ENCODE results near the gene GALNT18. TPM values are rescaled to one million over a fixed set of nuclear protein-coding genes. Genes with fewer than 3 reads are reported as not detected.

GALNT18 gene
- total RNA-seq, 1 donor from 2014 or later: 76.9 TPM

- DNase-seq: no peak
- Mint-ChIP-seq H3K4me3 (ENCODE audit: unreplicated experiment) (peak overlapping the region; percentile 5), H3K9me3 (ENCODE audit: unreplicated experiment) (peaks cover 5% of the 10 kb centered on the region), H3K36me3 (ENCODE audit: unreplicated experiment) (no peaks in the 10 kb centered on the region), H3K4me1 (ENCODE audit: low read depth, unreplicated experiment) (peaks cover 66% of the 10 kb centered on the region), H3K27ac (ENCODE audit: unreplicated experiment) (no peak overlapping the region), H3K27me3 (ENCODE audit: unreplicated experiment) (peaks cover 12% of the 10 kb centered on the region)
- TF ChIP-seq, protein P1, sequence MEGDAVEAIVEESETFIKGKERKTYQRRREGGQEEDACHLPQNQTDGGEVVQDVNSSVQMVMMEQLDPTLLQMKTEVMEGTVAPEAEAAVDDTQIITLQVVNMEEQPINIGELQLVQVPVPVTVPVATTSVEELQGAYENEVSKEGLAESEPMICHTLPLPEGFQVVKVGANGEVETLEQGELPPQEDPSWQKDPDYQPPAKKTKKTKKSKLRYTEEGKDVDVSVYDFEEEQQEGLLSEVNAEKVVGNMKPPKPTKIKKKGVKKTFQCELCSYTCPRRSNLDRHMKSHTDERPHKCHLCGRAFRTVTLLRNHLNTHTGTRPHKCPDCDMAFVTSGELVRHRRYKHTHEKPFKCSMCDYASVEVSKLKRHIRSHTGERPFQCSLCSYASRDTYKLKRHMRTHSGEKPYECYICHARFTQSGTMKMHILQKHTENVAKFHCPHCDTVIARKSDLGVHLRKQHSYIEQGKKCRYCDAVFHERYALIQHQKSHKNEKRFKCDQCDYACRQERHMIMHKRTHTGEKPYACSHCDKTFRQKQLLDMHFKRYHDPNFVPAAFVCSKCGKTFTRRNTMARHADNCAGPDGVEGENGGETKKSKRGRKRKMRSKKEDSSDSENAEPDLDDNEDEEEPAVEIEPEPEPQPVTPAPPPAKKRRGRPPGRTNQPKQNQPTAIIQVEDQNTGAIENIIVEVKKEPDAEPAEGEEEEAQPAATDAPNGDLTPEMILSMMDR (IDR thresholded peaks at IDR 0.05; ENCODE audit: partially characterized antibody, unreplicated experiment): no peak
These were observed 102.6 kb downstream of the GALNT18 start for GRCh38 chr11:11519184-11519583.

- TF ChIP-seq, protein P1 (IDR thresholded peaks at IDR 0.05; ENCODE audit: partially characterized antibody, unreplicated experiment): no peak
- Mint-ChIP-seq H3K36me3 (ENCODE audit: unreplicated experiment) (no peaks in the 10 kb centered on the region), H3K27ac (ENCODE audit: unreplicated experiment) (no peak overlapping the region), H3K9me3 (ENCODE audit: unreplicated experiment) (peaks cover 12% of the 10 kb centered on the region), H3K4me1 (ENCODE audit: low read depth, unreplicated experiment) (peaks cover 74% of the 10 kb centered on the region), H3K4me3 (ENCODE audit: unreplicated experiment) (no peak overlapping the region), H3K27me3 (ENCODE audit: unreplicated experiment) (peaks cover 14% of the 10 kb centered on the region)
- no peak for DNase-seq
These were observed 107.6 kb downstream of the GALNT18 start for GRCh38 chr11:11514246-11514645.

GRCh38 chr11:11513422-11513821 is 108.4 kb downstream of the GALNT18 start:
- Mint-ChIP-seq H3K4me3 (ENCODE audit: unreplicated experiment) (no peak overlapping the region), H3K27me3 (ENCODE audit: unreplicated experiment) (peaks cover 14% of the 10 kb centered on the region), H3K36me3 (ENCODE audit: unreplicated experiment) (no peaks in the 10 kb centered on the region), H3K27ac (ENCODE audit: unreplicated experiment) (no peak overlapping the region), H3K4me1 (ENCODE audit: low read depth, unreplicated experiment) (peaks cover 68% of the 10 kb centered on the region), H3K9me3 (ENCODE audit: unreplicated experiment) (peaks cover 12% of the 10 kb centered on the region)
- DNase-seq: no peak
- TF ChIP-seq, protein P1 (IDR thresholded peaks at IDR 0.05; ENCODE audit: partially characterized antibody, unreplicated experiment): no peak

GRCh38 chr11:11512929-11513328 is 108.9 kb downstream of the GALNT18 start:
- DNase-seq: no peak
- no peak overlapping the region for H3K4me3 Mint-ChIP-seq (ENCODE audit: unreplicated experiment)
- H3K36me3 Mint-ChIP-seq (ENCODE audit: unreplicated experiment): no peaks in the 10 kb centered on the region
- TF ChIP-seq, protein P1 (IDR thresholded peaks at IDR 0.05; ENCODE audit: partially characterized antibody, unreplicated experiment): no peak
- peak overlapping the region; percentile 25 for H3K27ac Mint-ChIP-seq (ENCODE audit: unreplicated experiment)
- peaks cover 65% of the 10 kb centered on the region for H3K4me1 Mint-ChIP-seq (ENCODE audit: low read depth, unreplicated experiment)
- H3K27me3 Mint-ChIP-seq (ENCODE audit: unreplicated experiment): peaks cover 14% of the 10 kb centered on the region
- peaks cover 12% of the 10 kb centered on the region for H3K9me3 Mint-ChIP-seq (ENCODE audit: unreplicated experiment)

DNA sequence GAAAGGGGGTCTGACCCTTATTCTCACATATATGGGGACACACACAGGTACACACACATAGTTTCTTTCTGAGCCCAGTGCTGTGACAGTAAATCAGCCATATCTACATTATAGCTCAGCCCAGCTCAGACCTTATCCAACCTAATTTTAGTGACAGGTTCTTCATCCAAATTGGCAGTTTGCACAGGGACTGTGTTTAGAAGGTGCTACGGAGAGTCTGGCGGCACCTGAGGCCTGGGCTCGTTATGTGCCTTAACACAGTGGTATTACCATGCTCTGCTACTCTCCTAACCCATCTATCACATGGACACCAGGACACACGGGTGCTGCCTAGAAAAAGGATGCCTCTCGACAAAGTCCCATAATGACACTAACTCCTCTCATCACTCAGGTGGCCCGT is 109.3 kb downstream of the GALNT18 start:
- Mint-ChIP-seq H3K27me3 (ENCODE audit: unreplicated experiment) (peaks cover 14% of the 10 kb centered on the region), H3K36me3 (ENCODE audit: unreplicated experiment) (no peaks in the 10 kb centered on the region), H3K4me3 (ENCODE audit: unreplicated experiment) (no peak overlapping the region), H3K9me3 (ENCODE audit: unreplicated experiment) (peaks cover 9% of the 10 kb centered on the region), H3K27ac (ENCODE audit: unreplicated experiment) (peak overlapping the region; percentile 25), H3K4me1 (ENCODE audit: low read depth, unreplicated experiment) (peaks cover 60% of the 10 kb centered on the region)
- no peak for DNase-seq
- TF ChIP-seq, protein P1 (IDR thresholded peaks at IDR 0.05; ENCODE audit: partially characterized antibody, unreplicated experiment): no peak
